Erythroblast (primary cell): ENCODE results near the gene SNX1.

ENCODE experiments used
- GATA1 ChIP-seq: IDR thresholded peaks from 2 replicates; pipeline ENCODE4 v1.6.1; 2011; ENCODE audit warnings: low read depth, mild to moderate bottlenecking, control low read depth, low read length, moderate library complexity
- POLR2A ChIP-seq: IDR thresholded peaks from 2 replicates; pipeline ENCODE4 v1.6.1; 2011; ENCODE audit warnings: mild to moderate bottlenecking, low read length

DNA sequence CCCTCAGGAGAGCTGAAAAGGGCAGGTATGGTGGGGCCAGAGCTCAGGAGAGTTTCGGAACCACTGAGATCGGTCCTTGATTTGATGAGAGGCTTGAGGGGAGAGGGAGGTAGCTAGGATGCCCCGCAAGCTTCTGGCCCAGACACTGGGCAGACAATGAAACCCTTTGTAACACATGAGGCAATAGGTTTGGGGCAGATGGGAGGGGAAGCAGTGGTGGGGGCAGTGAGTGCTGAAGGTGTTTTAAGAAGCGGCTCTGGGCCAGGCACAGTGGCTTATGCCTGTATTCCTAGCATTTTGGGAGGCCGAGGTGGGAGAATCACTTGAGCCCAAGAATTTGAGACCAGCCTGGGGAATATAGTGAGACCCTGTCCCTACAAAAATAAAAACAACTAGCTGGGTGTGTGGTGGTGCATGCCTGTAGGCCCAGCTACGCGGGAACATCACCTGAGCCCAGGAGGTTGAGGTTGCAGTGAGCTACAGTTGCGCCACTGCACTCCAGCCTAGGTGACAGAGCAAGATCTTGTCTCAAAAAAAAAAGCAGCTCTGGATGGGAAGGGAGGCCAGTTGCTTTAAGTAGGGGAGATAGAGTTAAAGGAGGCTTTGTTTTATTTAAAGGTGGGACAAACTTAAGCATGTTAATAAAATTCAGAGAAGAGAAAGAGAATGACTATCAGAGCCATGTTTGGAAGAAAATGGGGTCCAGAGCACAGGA, 46.2 kb downstream of the SNX1 start:
- TF ChIP-seq POLR2A (no peak), GATA1 (no peak)
